Measurements from ENCODE around the gene HINFP.

HINFP gene

GRCh38 chr11:119152043-119152442 is 30.7 kb downstream of the HINFP start:
- H2BK120ac ChIP-seq (ENCODE audit: insufficient read depth, low read length, poor library complexity): no peak overlapping the region
- H2AK5ac ChIP-seq (ENCODE audit: low read length): no peak overlapping the region
- no peak overlapping the region for H2BK5ac ChIP-seq (ENCODE audit: low read depth, low read length, poor library complexity)
- no CpG with 5 or more reads among the region's 9 CpGs for WGBS (ENCODE audit: extremely low coverage, insufficient coverage, insufficient read length)
- H4K12ac ChIP-seq (ENCODE audit: low read depth, low read length): no peak overlapping the region
- peaks cover 3% of the 10 kb centered on the region for H3K9me3 ChIP-seq (ENCODE audit: insufficient read depth, low read depth, low read length)
- no peak overlapping the region for H3K9ac ChIP-seq (ENCODE audit: low read length)
- no peak overlapping the region for H3K14ac ChIP-seq (ENCODE audit: low read length)
- H3K79me1 ChIP-seq (ENCODE audit: low read length): no peaks in the 10 kb centered on the region
- no peak overlapping the region for H3K27ac ChIP-seq (ENCODE audit: low read depth, low read length)
- no peaks in the 10 kb centered on the region for H3K79me2 ChIP-seq (ENCODE audit: control insufficient read depth, insufficient read depth, low read length, poor library complexity)
- no peak overlapping the region for H3K4me2 ChIP-seq (ENCODE audit: low read length)
- no peak overlapping the region for H2AFZ ChIP-seq (ENCODE audit: insufficient read depth, low read length, poor library complexity)
- no peak overlapping the region for H4K91ac ChIP-seq (ENCODE audit: low read depth, low read length)
- no peak overlapping the region for H3K4ac ChIP-seq (ENCODE audit: low read depth, low read length)
- H3K4me3 ChIP-seq (ENCODE audit: low read depth, low read length): no peak overlapping the region
- H3K23ac ChIP-seq (ENCODE audit: low read length): no peak overlapping the region
- no peak for DNase-seq
- H2BK12ac ChIP-seq (ENCODE audit: low read length): no peak overlapping the region
- peaks cover 10 to 15% of the 10 kb centered on the region in 2 experiments for H3K4me1 ChIP-seq (ENCODE audit: control insufficient read depth in 1 of 2, insufficient read depth in 2 of 2, low read length in 2 of 2)
- no peaks in the 10 kb centered on the region for H3K36me3 ChIP-seq (ENCODE audit: control insufficient read depth in 1 of 2, insufficient read depth in 2 of 2, low read length in 2 of 2)
- H3K18ac ChIP-seq (ENCODE audit: low read length): no peak overlapping the region
- no peak overlapping the region for H4K8ac ChIP-seq (ENCODE audit: low read depth, low read length)
- H3K27me3 ChIP-seq (ENCODE audit: insufficient read depth, low read length): peaks cover 36% of the 10 kb centered on the region

DNA sequence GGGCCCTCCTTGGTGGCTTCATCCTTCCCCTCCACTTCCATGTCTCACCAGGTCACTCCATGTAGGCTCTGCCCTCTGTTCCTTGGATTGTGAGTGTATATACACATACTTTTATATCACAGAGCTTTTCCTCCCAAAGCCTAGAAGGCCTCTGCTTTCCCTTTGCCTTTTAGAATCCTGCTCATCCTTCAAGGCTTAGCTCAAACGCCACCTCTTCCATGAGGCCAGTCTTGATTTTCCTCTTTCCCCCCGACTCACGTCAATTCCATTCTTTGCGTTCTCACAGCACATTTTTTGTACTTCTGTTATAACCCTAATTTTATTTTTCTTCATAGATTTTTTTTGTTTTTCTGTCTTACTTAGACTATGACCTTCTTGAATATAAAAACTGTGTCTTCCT is 31.2 kb downstream of the HINFP start:
- Histone ChIP-seq H2BK120ac (ENCODE audit: insufficient read depth, low read length, poor library complexity) (no peak overlapping the region), H3K9ac (ENCODE audit: low read length) (no peak overlapping the region), H3K79me2 (ENCODE audit: control insufficient read depth, insufficient read depth, low read length, poor library complexity) (no peaks in the 10 kb centered on the region), H3K79me1 (ENCODE audit: low read length) (no peaks in the 10 kb centered on the region), H4K91ac (ENCODE audit: low read depth, low read length) (no peak overlapping the region), H3K4ac (ENCODE audit: low read depth, low read length) (no peak overlapping the region), H4K8ac (ENCODE audit: low read depth, low read length) (no peak overlapping the region), H2BK5ac (ENCODE audit: low read depth, low read length, poor library complexity) (no peak overlapping the region), H2AK5ac (ENCODE audit: low read length) (no peak overlapping the region), H3K4me2 (ENCODE audit: low read length) (no peak overlapping the region), H3K9me3 (ENCODE audit: insufficient read depth, low read depth, low read length) (peaks cover 3% of the 10 kb centered on the region), H4K12ac (ENCODE audit: low read depth, low read length) (no peak overlapping the region), H3K36me3 (ENCODE audit: control insufficient read depth in 1 of 2, insufficient read depth in 2 of 2, low read length in 2 of 2) (no peaks in the 10 kb centered on the region), H3K4me1 (ENCODE audit: control insufficient read depth in 1 of 2, insufficient read depth in 2 of 2, low read length in 2 of 2) (peaks cover 10 to 15% of the 10 kb centered on the region in 2 experiments), H3K18ac (ENCODE audit: low read length) (no peak overlapping the region), H2BK12ac (ENCODE audit: low read length) (no peak overlapping the region), H3K27ac (ENCODE audit: low read depth, low read length) (no peak overlapping the region), H3K23ac (ENCODE audit: low read length) (no peak overlapping the region), H2AFZ (ENCODE audit: insufficient read depth, low read length, poor library complexity) (no peak overlapping the region), H3K14ac (ENCODE audit: low read length) (no peak overlapping the region), H3K27me3 (ENCODE audit: insufficient read depth, low read length) (peaks cover 34% of the 10 kb centered on the region), H3K4me3 (ENCODE audit: low read depth, low read length) (no peak overlapping the region)
- no peak for DNase-seq
- 100% methylated on average over 3 of the region's 4 CpGs for WGBS (ENCODE audit: extremely low coverage, insufficient coverage, insufficient read length)

DNA sequence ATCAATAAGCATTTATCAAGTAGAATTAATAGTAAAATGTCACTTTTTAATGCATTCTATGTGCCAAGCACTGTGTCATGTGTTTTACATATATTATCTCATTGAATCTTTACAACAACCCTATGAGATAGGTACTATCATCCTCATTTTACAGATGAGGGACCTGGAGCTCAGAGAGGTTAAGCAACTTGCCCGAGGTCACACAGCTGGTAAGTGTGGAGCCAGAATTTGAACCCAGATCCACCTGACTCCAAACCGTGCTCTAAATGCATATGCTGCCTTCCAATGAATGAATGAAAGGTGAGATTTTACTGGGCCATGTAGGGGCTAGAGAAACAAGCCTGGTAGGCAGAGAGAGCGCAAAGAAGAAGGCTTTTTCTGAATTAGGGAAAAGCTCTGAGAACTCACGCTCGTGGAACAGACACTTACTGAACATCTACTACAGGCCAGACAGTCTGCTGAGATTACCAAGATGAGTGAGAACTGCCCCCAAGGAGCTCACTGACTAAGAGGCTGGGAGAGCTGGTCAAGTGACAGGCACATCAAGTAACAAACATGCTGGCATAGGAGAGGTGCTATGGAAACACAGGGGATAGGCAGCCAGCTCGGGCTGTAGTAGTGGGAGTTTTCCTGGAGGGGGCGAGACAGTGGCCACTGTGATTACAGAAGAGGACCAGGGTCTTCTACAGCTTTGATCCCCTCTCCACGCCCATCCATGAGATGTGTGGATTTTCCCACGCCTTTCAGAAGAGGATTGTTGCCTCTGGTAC is 31.9 kb downstream of the HINFP start:
- H3K18ac ChIP-seq (ENCODE audit: low read length): no peak overlapping the region
- no peak overlapping the region for H4K12ac ChIP-seq (ENCODE audit: low read depth, low read length)
- no peak overlapping the region for H3K9ac ChIP-seq (ENCODE audit: low read length)
- no peak overlapping the region for H4K91ac ChIP-seq (ENCODE audit: low read depth, low read length)
- no peak overlapping the region for H4K8ac ChIP-seq (ENCODE audit: low read depth, low read length)
- no peak for DNase-seq
- peaks cover 3% of the 10 kb centered on the region for H3K9me3 ChIP-seq (ENCODE audit: insufficient read depth, low read depth, low read length)
- no peaks in the 10 kb centered on the region for H3K79me2 ChIP-seq (ENCODE audit: control insufficient read depth, insufficient read depth, low read length, poor library complexity)
- H2AFZ ChIP-seq (ENCODE audit: insufficient read depth, low read length, poor library complexity): no peak overlapping the region
- H3K4me1 ChIP-seq (ENCODE audit: control insufficient read depth in 1 of 2, insufficient read depth in 2 of 2, low read length in 2 of 2): peaks cover 10 to 15% of the 10 kb centered on the region in 2 experiments
- no peak overlapping the region for H2BK120ac ChIP-seq (ENCODE audit: insufficient read depth, low read length, poor library complexity)
- no peak overlapping the region for H3K23ac ChIP-seq (ENCODE audit: low read length)
- H3K27me3 ChIP-seq (ENCODE audit: insufficient read depth, low read length): peaks cover 28% of the 10 kb centered on the region
- no peak overlapping the region for H3K4me3 ChIP-seq (ENCODE audit: low read depth, low read length)
- no peak overlapping the region for H3K14ac ChIP-seq (ENCODE audit: low read length)
- H2BK5ac ChIP-seq (ENCODE audit: low read depth, low read length, poor library complexity): no peak overlapping the region
- no peak overlapping the region for H3K4ac ChIP-seq (ENCODE audit: low read depth, low read length)
- H3K36me3 ChIP-seq (ENCODE audit: control insufficient read depth in 1 of 2, insufficient read depth in 2 of 2, low read length in 2 of 2): no peaks in the 10 kb centered on the region
- H3K79me1 ChIP-seq (ENCODE audit: low read length): no peaks in the 10 kb centered on the region
- H2AK5ac ChIP-seq (ENCODE audit: low read length): no peak overlapping the region
- no CpG with 5 or more reads among the region's 9 CpGs for WGBS (ENCODE audit: extremely low coverage, insufficient coverage, insufficient read length)
- no peak overlapping the region for H3K4me2 ChIP-seq (ENCODE audit: low read length)
- no peak overlapping the region for H3K27ac ChIP-seq (ENCODE audit: low read depth, low read length)
- H2BK12ac ChIP-seq (ENCODE audit: low read length): no peak overlapping the region

DNA sequence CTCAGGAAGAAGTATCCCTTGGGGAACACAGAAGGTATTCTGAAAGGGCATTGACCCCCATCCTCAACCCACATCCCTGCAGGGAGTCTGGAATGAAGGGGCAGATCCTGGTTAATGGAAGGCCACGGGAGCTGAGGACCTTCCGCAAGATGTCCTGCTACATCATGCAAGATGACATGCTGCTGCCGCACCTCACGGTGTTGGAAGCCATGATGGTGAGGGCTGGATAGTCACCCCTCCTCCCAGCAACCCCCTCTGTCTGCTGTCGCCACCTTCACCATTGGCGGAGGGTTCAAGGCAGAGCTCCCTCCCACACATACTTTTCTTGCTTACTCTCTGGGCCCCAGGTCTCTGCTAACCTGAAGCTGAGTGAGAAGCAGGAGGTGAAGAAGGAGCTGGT is 32.8 kb downstream of the HINFP start:
- no peak overlapping the region for H3K18ac ChIP-seq (ENCODE audit: low read length)
- no peak overlapping the region for H2BK120ac ChIP-seq (ENCODE audit: insufficient read depth, low read length, poor library complexity)
- no peak overlapping the region for H4K12ac ChIP-seq (ENCODE audit: low read depth, low read length)
- H3K36me3 ChIP-seq (ENCODE audit: control insufficient read depth in 1 of 2, insufficient read depth in 2 of 2, low read length in 2 of 2): no peaks in the 10 kb centered on the region
- H2BK5ac ChIP-seq (ENCODE audit: low read depth, low read length, poor library complexity): no peak overlapping the region
- DNase-seq: no peak
- no peak overlapping the region for H2AFZ ChIP-seq (ENCODE audit: insufficient read depth, low read length, poor library complexity)
- H2AK5ac ChIP-seq (ENCODE audit: low read length): no peak overlapping the region
- H3K27me3 ChIP-seq (ENCODE audit: insufficient read depth, low read length): peaks cover 18% of the 10 kb centered on the region
- H3K9me3 ChIP-seq (ENCODE audit: insufficient read depth, low read depth, low read length): peaks cover 3% of the 10 kb centered on the region
- no peak overlapping the region for H3K4ac ChIP-seq (ENCODE audit: low read depth, low read length)
- H4K91ac ChIP-seq (ENCODE audit: low read depth, low read length): no peak overlapping the region
- no peak overlapping the region for H3K27ac ChIP-seq (ENCODE audit: low read depth, low read length)
- no peak overlapping the region for H3K23ac ChIP-seq (ENCODE audit: low read length)
- no peaks in the 10 kb centered on the region for H3K79me2 ChIP-seq (ENCODE audit: control insufficient read depth, insufficient read depth, low read length, poor library complexity)
- no peaks in the 10 kb centered on the region for H3K79me1 ChIP-seq (ENCODE audit: low read length)
- H3K4me3 ChIP-seq (ENCODE audit: low read depth, low read length): no peak overlapping the region
- H3K9ac ChIP-seq (ENCODE audit: low read length): no peak overlapping the region
- H3K14ac ChIP-seq (ENCODE audit: low read length): no peak overlapping the region
- WGBS (ENCODE audit: extremely low coverage, insufficient coverage, insufficient read length): no CpG with 5 or more reads among the region's 6 CpGs
- no peak overlapping the region for H2BK12ac ChIP-seq (ENCODE audit: low read length)
- no peak overlapping the region for H4K8ac ChIP-seq (ENCODE audit: low read depth, low read length)
- H3K4me2 ChIP-seq (ENCODE audit: low read length): no peak overlapping the region
- peaks cover 4 to 9% of the 10 kb centered on the region in 2 experiments for H3K4me1 ChIP-seq (ENCODE audit: control insufficient read depth in 1 of 2, insufficient read depth in 2 of 2, low read length in 2 of 2)

Data from trophoblast cell (in vitro differentiated cells and primary cell).